HUES64 (cell line): Measurements from ENCODE around the gene ADAMTS9.

Experiments used
- H3K27ac ChIP-seq: 2 replicates; pipeline ENCODE4 v1.7.0; 2013; ENCODE audit warnings: low read depth, low read length, inconsistent platforms
- H3K27me3 ChIP-seq: 2 replicates; pipeline ENCODE4 v1.6.1; 2013; ENCODE audit warnings: mild to moderate bottlenecking, low read length; ENCODE audit not compliant: insufficient read depth
- H3K36me3 ChIP-seq: 2 replicates; pipeline ENCODE4 v1.6.1; 2013; ENCODE audit warnings: mild to moderate bottlenecking, low read length; ENCODE audit not compliant: insufficient read depth
- H3K4me1 ChIP-seq: 2 replicates; pipeline ENCODE4 v1.6.1; 2013; ENCODE audit warnings: mild to moderate bottlenecking, low read length, moderate library complexity; ENCODE audit not compliant: insufficient read depth
- H3K4me3 ChIP-seq: 2 replicates; pipeline ENCODE4 v1.5.1; 2013; ENCODE audit warnings: mild to moderate bottlenecking, low read length, moderate library complexity
- H3K9ac ChIP-seq: 2 replicates; pipeline ENCODE4 v1.6.1; 2013; ENCODE audit warnings: mild to moderate bottlenecking, low read depth, low read length
- H3K9me3 ChIP-seq: 2 replicates; pipeline ENCODE4 v1.6.1; 2013; ENCODE audit warnings: low read depth, low read length; ENCODE audit not compliant: insufficient read depth
- WGBS: fragments of 150-250, 120-280 bp; methylation state at CpG from one replicate; pipeline ENCODE4 v1.1.7; 2013; ENCODE audit warnings: missing lambda C conversion rate; 5-methylcytosine and 5-hydroxymethylcytosine counted together

Gene ADAMTS9

GRCh38 chr3:64599651-64600050, 88.1 kb downstream of the ADAMTS9 start:
- Histone ChIP-seq H3K4me3 (no peak overlapping the region), H3K27ac (no peak overlapping the region), H3K9ac (no peak overlapping the region), H3K9me3 (no peaks in the 10 kb centered on the region), H3K4me1 (peaks cover 10% of the 10 kb centered on the region; the same call in 1 of the 2 replicates), H3K36me3 (no peaks in the 10 kb centered on the region; the same call in 1 of the 2 replicates), H3K27me3 (no peaks in the 10 kb centered on the region)
- 91% methylated on average over 2 of the region's 2 CpGs for WGBS

- Histone ChIP-seq H3K4me3 (no peak overlapping the region), H3K4me1 (peaks cover 6% of the 10 kb centered on the region; the same call in 1 of the 2 replicates), H3K9me3 (no peaks in the 10 kb centered on the region), H3K9ac (no peak overlapping the region), H3K27me3 (no peaks in the 10 kb centered on the region), H3K36me3 (peaks cover 3% of the 10 kb centered on the region; the same call in 1 of the 2 replicates), H3K27ac (no peak overlapping the region)
- WGBS = 89% methylated on average over 5 of the region's 5 CpGs
These were observed 92.5 kb downstream of the ADAMTS9 start for GRCh38 chr3:64595253-64595694.

GRCh38 chr3:64594134-64594533, 93.7 kb downstream of the ADAMTS9 start:
- H3K27ac ChIP-seq = no peak overlapping the region
- no peaks in the 10 kb centered on the region for H3K4me1 ChIP-seq
- H3K36me3 ChIP-seq = peaks cover 3% of the 10 kb centered on the region; the same call in 1 of the 2 replicates
- H3K4me3 ChIP-seq = no peak overlapping the region
- H3K27me3 ChIP-seq = no peaks in the 10 kb centered on the region
- 96% methylated on average over 9 of the region's 9 CpGs for WGBS
- H3K9ac ChIP-seq = no peak overlapping the region
- H3K9me3 ChIP-seq = no peaks in the 10 kb centered on the region

GRCh38 chr3:64593350-64593749, 94.5 kb downstream of the ADAMTS9 start:
- H3K9ac ChIP-seq = no peak overlapping the region
- peaks cover 3% of the 10 kb centered on the region; the same call in 1 of the 2 replicates for H3K36me3 ChIP-seq
- H3K27me3 ChIP-seq = no peaks in the 10 kb centered on the region
- H3K4me1 ChIP-seq = peaks cover 3% of the 10 kb centered on the region; the same call in 1 of the 2 replicates
- no peaks in the 10 kb centered on the region for H3K9me3 ChIP-seq
- WGBS = 94% methylated on average over 3 of the region's 3 CpGs
- H3K4me3 ChIP-seq = no peak overlapping the region
- no peak overlapping the region for H3K27ac ChIP-seq

GRCh38 chr3:64591615-64592014, 96.2 kb downstream of the ADAMTS9 start:
- peaks cover 3% of the 10 kb centered on the region; the same call in 1 of the 2 replicates for H3K36me3 ChIP-seq
- 100% methylated on average over 1 of the region's 1 CpG for WGBS
- H3K9ac ChIP-seq = no peak overlapping the region

GRCh38 chr3:64588380-64588779, 99.4 kb downstream of the ADAMTS9 start:
- H3K4me3 ChIP-seq = no peak overlapping the region
- WGBS = 92% methylated on average over 1 of the region's 1 CpG
- H3K4me1 ChIP-seq = peaks cover 31% of the 10 kb centered on the region

More at GRCh38 chr3:64591615-64592014, 96.2 kb downstream of the ADAMTS9 start:
- no peaks in the 10 kb centered on the region for H3K9me3 ChIP-seq
- no peak overlapping the region for H3K27ac ChIP-seq
- H3K4me1 ChIP-seq = peaks cover 20% of the 10 kb centered on the region
- H3K27me3 ChIP-seq = no peaks in the 10 kb centered on the region
- H3K4me3 ChIP-seq = no peak overlapping the region

GRCh38 chr3:64586952-64587351, 100.8 kb downstream of the ADAMTS9 start:
- H3K9me3 ChIP-seq = no peaks in the 10 kb centered on the region
- WGBS = 54% methylated on average over 3 of the region's 4 CpGs
- no peaks in the 10 kb centered on the region for H3K27me3 ChIP-seq
- H3K27ac ChIP-seq = peak overlapping the region; percentile 55; the same call in 1 of the 2 replicates
- H3K4me1 ChIP-seq = peaks cover 31% of the 10 kb centered on the region
- no peak overlapping the region for H3K9ac ChIP-seq
- H3K4me3 ChIP-seq = no peak overlapping the region
- H3K36me3 ChIP-seq = no peaks in the 10 kb centered on the region

More at GRCh38 chr3:64588380-64588779, 99.4 kb downstream of the ADAMTS9 start:
- no peaks in the 10 kb centered on the region for H3K9me3 ChIP-seq
- H3K36me3 ChIP-seq = no peaks in the 10 kb centered on the region
- no peaks in the 10 kb centered on the region for H3K27me3 ChIP-seq
- H3K9ac ChIP-seq = no peak overlapping the region
- H3K27ac ChIP-seq = no peak overlapping the region

GRCh38 chr3:64584179-64584578, 103.6 kb downstream of the ADAMTS9 start:
- H3K4me3 ChIP-seq = no peak overlapping the region
- no peak overlapping the region for H3K9ac ChIP-seq
- no peak overlapping the region for H3K27ac ChIP-seq
- no peaks in the 10 kb centered on the region for H3K27me3 ChIP-seq
- H3K4me1 ChIP-seq = peaks cover 31% of the 10 kb centered on the region
- 96% methylated on average over 1 of the region's 1 CpG for WGBS
- no peaks in the 10 kb centered on the region for H3K36me3 ChIP-seq
- H3K9me3 ChIP-seq = no peaks in the 10 kb centered on the region

GRCh38 chr3:64578797-64579196, 109.0 kb downstream of the ADAMTS9 start:
- Histone ChIP-seq H3K4me3 (no peak overlapping the region), H3K27ac (no peak overlapping the region), H3K9ac (no peak overlapping the region), H3K27me3 (no peaks in the 10 kb centered on the region), H3K9me3 (no peaks in the 10 kb centered on the region), H3K4me1 (peaks cover 8% of the 10 kb centered on the region; the same call in 1 of the 2 replicates), H3K36me3 (no peaks in the 10 kb centered on the region)
- 88% methylated on average over 3 of the region's 3 CpGs for WGBS

- WGBS = 90% methylated on average over 7 of the region's 7 CpGs
- Histone ChIP-seq H3K27ac (no peak overlapping the region), H3K27me3 (no peaks in the 10 kb centered on the region), H3K4me3 (no peak overlapping the region), H3K9ac (no peak overlapping the region), H3K9me3 (no peaks in the 10 kb centered on the region), H3K36me3 (no peaks in the 10 kb centered on the region), H3K4me1 (peaks cover 8% of the 10 kb centered on the region; the same call in 1 of the 2 replicates)
These were observed 109.6 kb downstream of the ADAMTS9 start for GRCh38 chr3:64578062-64578770.

GRCh38 chr3:64576211-64576775, 111.5 kb downstream of the ADAMTS9 start:
- H3K27me3 ChIP-seq = no peaks in the 10 kb centered on the region
- no peak overlapping the region for H3K4me3 ChIP-seq
- WGBS = 87% methylated on average over 10 of the region's 10 CpGs

More at GRCh38 chr3:64576211-64576775, 111.5 kb downstream of the ADAMTS9 start:
- Histone ChIP-seq H3K36me3 (no peaks in the 10 kb centered on the region), H3K4me1 (peaks cover 8% of the 10 kb centered on the region; the same call in 1 of the 2 replicates), H3K9ac (no peak overlapping the region), H3K9me3 (no peaks in the 10 kb centered on the region), H3K27ac (no peak overlapping the region)
